HepG2 (cell line): ENCODE measurements around the gene RPS14. TPM values are rescaled to one million over a fixed set of nuclear protein-coding genes. Genes with fewer than 3 reads are reported as not detected.

Experiments used
- AHR ChIP-seq: IDR thresholded peaks from 2 replicates; pipeline ENCODE4 v1.6.1; 2018; ENCODE audit warnings: missing genetic modification reagents, missing compliant biosample characterization
- ATF2 ChIP-seq: sonication (generic); formaldehyde crosslinking; IDR thresholded peaks from 2 replicates; pipeline ENCODE4 v1.4.0; 2020; ENCODE audit warnings: missing genetic modification reagents
- CC2D1A ChIP-seq: sonication (generic); formaldehyde crosslinking; IDR thresholded peaks from 2 replicates; pipeline ENCODE4 v1.8.1; 2023; ENCODE audit warnings: mild to moderate bottlenecking, missing genetic modification reagents
- CCAR2 ChIP-seq: fragments of 200-400 bp; formaldehyde crosslinking; optimal IDR thresholded peaks from 2 replicates; pipeline ENCODE3; 2018; ENCODE audit warnings: low read depth, mild to moderate bottlenecking, low read length, moderate library complexity
- FOSL2 ChIP-seq: sonication (generic); formaldehyde crosslinking; IDR thresholded peaks from 2 replicates; pipeline ENCODE4 v1.4.0; 2020; ENCODE audit warnings: missing genetic modification reagents
- FOXO1 ChIP-seq: sonication (generic); formaldehyde crosslinking; IDR thresholded peaks from 2 replicates; pipeline ENCODE4 v1.4.0; 2020; ENCODE audit warnings: missing genetic modification reagents
- GATAD2A ChIP-seq: IDR thresholded peaks from 2 replicates; pipeline ENCODE4 v1.6.1; 2016
- KAT8 ChIP-seq: IDR thresholded peaks from 2 replicates; pipeline ENCODE4 v1.6.1; 2016; ENCODE audit warnings: missing genetic modification reagents, missing compliant biosample characterization
- MAFG ChIP-seq: sonication (generic); formaldehyde crosslinking; IDR thresholded peaks from 2 replicates; pipeline ENCODE4 v1.5.1; 2020; ENCODE audit warnings: mild to moderate bottlenecking, missing genetic modification reagents
- MBNL3 ChIP-seq: fragments of 250-450 bp; sonication (Bioruptor Pico); conservative IDR thresholded peaks from 2 replicates; pipeline ENCODE4 v1.8.0; 2022; ENCODE audit warnings: mild to moderate bottlenecking, inconsistent platforms
- NKX3-1 ChIP-seq: sonication (generic); formaldehyde crosslinking; IDR thresholded peaks from 2 replicates; pipeline ENCODE4 v1.5.0; 2020; ENCODE audit warnings: missing genetic modification reagents
- PHF20 ChIP-seq: sonication (generic); formaldehyde crosslinking; IDR thresholded peaks from 2 replicates; pipeline ENCODE4 v1.5.0; 2020; ENCODE audit warnings: mild to moderate bottlenecking, missing genetic modification reagents
- POLR2AphosphoS5 ChIP-seq: IDR thresholded peaks from 2 replicates; pipeline ENCODE4 v1.6.1; 2012; ENCODE audit warnings: low read depth, low read length
- SMC3 ChIP-seq: IDR thresholded peaks from 2 replicates; pipeline ENCODE4 v1.6.1; 2011; ENCODE audit warnings: low read length, improper control_type of control experiment
- SOX6 ChIP-seq, 2 experiments: fragments of 450-650 bp in 1 of 2; sonication (generic) in 1 of 2; formaldehyde crosslinking in 1 of 2; IDR thresholded peaks; 2 replicates each; pipeline versions ENCODE4 v1.4.0 to v1.6.1; 2017 to 2020; ENCODE audit warnings: antibody characterized with exemption in 1 of 2, mild to moderate bottlenecking in 1 of 2, missing genetic modification reagents in 1 of 2
- STAG1 ChIP-seq: sonication (generic); formaldehyde crosslinking; IDR thresholded peaks from 2 replicates; pipeline ENCODE4 v1.4.0; 2020; ENCODE audit warnings: missing genetic modification reagents
- THAP9 ChIP-seq: sonication (generic); formaldehyde crosslinking; IDR thresholded peaks from 2 replicates; pipeline ENCODE4; 2020; ENCODE audit warnings: missing genetic modification reagents, mild to moderate bottlenecking, borderline replicate concordance
- YY1 ChIP-seq: IDR thresholded peaks from 2 replicates; pipeline ENCODE4 v1.6.1; 2011; ENCODE audit warnings: low read length, low read depth, moderate library complexity, mild to moderate bottlenecking; ENCODE audit not compliant: insufficient read depth, insufficient replicate concordance
- ZEB1 ChIP-seq: IDR thresholded peaks from 2 replicates; pipeline ENCODE4 v1.6.1; 2012; ENCODE audit warnings: mild to moderate bottlenecking, low read depth, inconsistent platforms; ENCODE audit not compliant: insufficient replicate concordance
- ZMYM3 ChIP-seq: sonication (generic); formaldehyde crosslinking; IDR thresholded peaks from 2 replicates; pipeline ENCODE4 v1.5.1; 2020; ENCODE audit warnings: mild to moderate bottlenecking, missing genetic modification reagents
- ZNF331 ChIP-seq: sonication (generic); formaldehyde crosslinking; IDR thresholded peaks from 2 replicates; pipeline ENCODE4 v1.4.0; 2020; ENCODE audit warnings: missing genetic modification reagents
- ZNF496 ChIP-seq: sonication (generic); formaldehyde crosslinking; IDR thresholded peaks from 2 replicates; pipeline ENCODE4 v1.8.1; 2023; ENCODE audit warnings: mild to moderate bottlenecking, moderate library complexity, missing genetic modification reagents; ENCODE audit not compliant: insufficient replicate concordance
- ZNF558 ChIP-seq: sonication (generic); formaldehyde crosslinking; IDR thresholded peaks from 2 replicates; pipeline ENCODE4 v1.9.0; 2022; ENCODE audit warnings: mild to moderate bottlenecking, missing genetic modification reagents, borderline replicate concordance
- ZNF598 ChIP-seq: sonication (generic); formaldehyde crosslinking; IDR thresholded peaks from 2 replicates; pipeline ENCODE4 v1.5.1; 2020; ENCODE audit warnings: mild to moderate bottlenecking, missing genetic modification reagents, borderline replicate concordance
- ZNF619 ChIP-seq: sonication (generic); formaldehyde crosslinking; IDR thresholded peaks from 2 replicates; pipeline ENCODE4 v1.4.0; 2020; ENCODE audit warnings: mild to moderate bottlenecking, missing genetic modification reagents
- ZNF652 ChIP-seq: IDR thresholded peaks from 2 replicates; pipeline ENCODE4 v1.6.1; 2016; ENCODE audit warnings: low read depth, borderline replicate concordance
- ZNF672 ChIP-seq: sonication (generic); formaldehyde crosslinking; IDR thresholded peaks from 2 replicates; pipeline ENCODE4 v1.8.1; 2022; ENCODE audit warnings: missing genetic modification reagents
- ZSCAN21 ChIP-seq: sonication (generic); formaldehyde crosslinking; IDR thresholded peaks from 2 replicates; pipeline ENCODE4 v1.8.0; 2022; ENCODE audit warnings: mild to moderate bottlenecking, missing genetic modification reagents, moderate library complexity, borderline replicate concordance
- polyA plus RNA-seq, 8 experiments: library from polyadenylated mRNA; depleted of rRNA in 3 of 8; stranded (reverse) in 7 of 8; unstranded in 1 of 8; fragments of >200 nt; fragmentation: Illumina TruSeq in 4 of 8; extraction: Trizol in 4 of 8; gene quantifications; 2 replicates each; pipeline versions ENCODE4 v1.2.1 to v1.2.3, GENCODE V29; 2011 to 2016; ENCODE audit warnings: low read depth in 4 of 8, missing spikeins in 1 of 8, mixed read lengths in 1 of 8; ENCODE audit not compliant: insufficient read depth in 1 of 8
- total RNA-seq, 5 experiments: library from RNA; depleted of rRNA; stranded (reverse); fragments of >200 nt; fragmentation: Illumina TruSeq; extraction: Trizol; gene quantifications; 2 replicates each; pipeline ENCODE4 v1.2.3, GENCODE V29; 2016; ENCODE audit warnings: low read depth in 1 of 5

The RPS14 gene
- total and polyA plus RNA-seq, 2 of the 13 experiments (the other 11 are each of a cell fraction or from before 2014, with no cell fraction given) = 2,116 to 3,295 TPM

GRCh38 chr5:150487199-150488061 is 37.9 kb upstream of the RPS14 start (continued):
- TF ChIP-seq SMC3 (peak; percentile 63; the same call in 1 of the 2 replicates), ZNF331 (CRISPR knock-in tag) (no peak; the same call in 1 of the 2 replicates), ZNF672 (CRISPR knock-in tag) (no peak), ZSCAN21 (CRISPR knock-in tag) (no peak), ZEB1 (no peak), AHR (0 out of 2 replicates have a peak, but pooled peaks have one; percentile 63), PHF20 (CRISPR knock-in tag) (0 out of 2 replicates have a peak, but pooled peaks have one; percentile 14), FOXO1 (CRISPR knock-in tag) (0 out of 2 replicates have a peak, but pooled peaks have one; percentile 32), YY1 (no peak), MAFG (CRISPR knock-in tag) (no peak), SOX6 (IDR thresholded peaks at IDR 0.05) (no peak), SOX6 (CRISPR knock-in tag; IDR thresholded peaks at IDR 0.05) (peak; percentile 36; the same call in 1 of the 2 replicates), KAT8 (CRISPR knock-in tag) (no peak), ZMYM3 (CRISPR knock-in tag) (0 out of 2 replicates have a peak, but pooled peaks have one; percentile 13), THAP9 (CRISPR knock-in tag) (no peak), NKX3-1 (CRISPR knock-in tag) (no peak), ZNF496 (CRISPR knock-in tag) (no peak), ZNF558 (CRISPR knock-in tag) (no peak), CC2D1A (no peak), POLR2AphosphoS5 (no peak), CCAR2 (no peak), ZNF619 (CRISPR knock-in tag) (no peak), ATF2 (CRISPR knock-in tag) (no peak), GATAD2A (peak; percentile 49), ZNF652 (no peak), ZNF598 (no peak), FOSL2 (CRISPR knock-in tag) (0 out of 2 replicates have a peak, but pooled peaks have one; percentile 15), STAG1 (CRISPR knock-in tag) (peak; percentile 54), MBNL3 (no peak)
